SHP77 (cell line): Measurements from ENCODE around the gene SPAG16.
A peak's percentile ranks its signal among the peaks of the same experiment; 100 is the strongest.
"Not testable (repeated sequence)": the region's sequence is repeated elsewhere in the genome, so short reads cannot be mapped to it uniquely, and the experiment has no call there.

ENCODE experiments used
- DNase-seq, 2 experiments: peaks; one replicate each; lab custom pipeline; 2025; lab: John Stamatoyannopoulos, UW

SPAG16 gene

DNA sequence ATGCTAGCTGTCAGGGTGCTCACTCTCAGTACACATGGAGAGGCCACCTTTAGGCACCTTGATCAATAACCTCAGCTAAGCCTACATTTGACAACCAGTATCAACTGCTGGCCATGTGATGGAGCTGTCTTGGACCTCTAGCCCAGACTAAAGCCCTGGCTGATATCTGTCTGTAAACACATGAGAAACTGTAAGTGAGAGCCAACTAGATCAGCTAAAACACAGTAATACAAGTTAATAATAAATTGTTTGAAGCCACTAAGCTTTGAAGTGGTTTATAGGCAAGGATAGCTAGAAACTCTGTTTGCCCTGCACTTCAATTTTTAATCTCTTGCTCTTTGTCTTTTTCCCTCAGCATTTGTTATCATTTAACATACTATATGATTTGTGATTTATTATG lies 407.1 kb downstream of the SPAG16 start:
- DNase-seq: no peak

DNA sequence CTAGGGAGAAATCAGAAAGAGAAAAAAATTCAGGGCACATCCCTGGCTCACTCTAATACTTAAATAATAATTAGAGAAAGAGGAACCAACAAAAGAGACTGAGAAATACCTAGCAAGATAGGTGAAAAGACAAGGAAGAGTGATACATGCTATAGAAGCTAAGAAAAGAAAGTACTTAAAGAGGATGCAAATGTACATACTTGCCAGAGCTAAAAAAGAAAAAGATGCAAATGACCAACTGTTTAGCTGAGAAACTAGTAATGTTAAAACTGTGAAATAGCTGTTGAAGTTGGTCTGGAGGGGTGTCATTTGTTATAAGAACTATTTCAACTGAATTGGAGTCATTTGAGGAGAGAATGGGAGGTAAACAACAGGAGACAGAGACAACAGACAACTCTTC lies 412.2 kb downstream of the SPAG16 start:
- DNase-seq: no peak

DNA sequence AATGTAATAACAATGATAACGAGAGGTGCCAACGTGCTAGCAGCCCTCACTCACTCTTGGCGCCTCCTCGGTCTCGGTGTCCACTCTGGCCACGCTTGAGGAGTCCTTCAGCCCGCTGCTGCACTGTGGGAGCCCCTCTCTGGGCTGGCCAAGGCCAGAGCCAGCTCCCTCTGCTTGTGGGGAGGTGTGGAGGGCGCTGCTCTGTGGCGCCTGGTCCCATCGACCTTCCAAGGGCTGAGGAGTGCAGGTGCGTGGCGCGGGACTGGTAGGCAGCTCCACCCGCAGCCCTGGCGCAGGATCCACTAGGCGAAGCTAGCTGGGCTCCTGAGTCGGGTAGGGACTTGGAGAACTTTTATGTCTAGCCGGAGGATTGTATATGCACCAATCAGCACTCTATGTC lies 417.1 kb downstream of the SPAG16 start:
- not testable (repeated sequence) for DNase-seq

DNA sequence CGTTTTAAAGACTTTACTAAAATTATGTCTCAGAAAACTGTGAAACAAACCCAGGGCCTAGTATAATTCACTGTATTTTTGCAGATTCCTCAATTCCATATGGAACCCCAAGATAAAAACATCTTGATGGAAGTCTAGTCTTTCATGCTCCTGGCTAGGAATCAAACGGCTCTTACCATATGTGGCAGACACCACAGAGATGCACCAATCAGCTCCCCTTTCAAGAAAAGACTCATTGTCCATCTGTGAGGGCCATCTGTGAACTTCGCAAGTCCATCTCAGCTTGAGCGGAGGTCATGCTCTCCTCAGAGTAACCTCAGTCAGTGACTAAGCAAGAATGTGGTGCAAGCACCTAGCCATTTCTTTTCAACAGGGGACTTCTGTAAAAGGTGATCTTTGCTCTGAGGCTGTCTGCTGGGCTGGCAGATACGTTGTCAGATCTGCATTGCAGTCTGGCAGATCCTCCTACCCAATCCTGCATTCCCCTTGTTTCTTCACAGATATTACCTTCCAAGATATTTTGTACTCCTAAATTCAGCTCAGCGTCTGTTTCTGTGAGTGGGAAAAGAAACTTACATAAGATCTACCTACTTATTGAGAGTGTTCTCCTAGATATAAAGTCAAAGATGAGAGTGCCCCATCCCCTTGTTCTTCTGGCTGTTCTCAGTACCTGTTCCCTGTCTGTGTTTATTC lies 419.3 kb downstream of the SPAG16 start:
- DNase-seq: no peak

DNA sequence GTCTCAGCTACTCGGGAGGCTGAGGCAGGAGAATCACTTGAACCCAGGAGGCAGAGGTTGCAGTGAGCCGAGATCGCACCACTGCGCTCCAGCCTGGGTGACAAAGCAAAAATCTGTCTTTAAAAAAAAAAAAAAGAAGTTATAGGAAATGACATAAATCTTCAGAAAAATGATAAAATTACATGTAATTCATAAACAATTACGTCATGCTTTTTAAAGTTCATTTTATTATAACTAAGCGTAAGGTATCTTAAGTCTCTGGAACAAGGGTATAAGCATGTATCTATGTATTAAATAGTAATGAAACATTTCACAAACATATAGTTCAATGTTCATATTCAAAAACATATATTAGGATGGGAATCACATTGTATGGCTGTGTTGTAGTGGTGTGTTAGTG lies 425.9 kb downstream of the SPAG16 start:
- DNase-seq: no peak

DNA sequence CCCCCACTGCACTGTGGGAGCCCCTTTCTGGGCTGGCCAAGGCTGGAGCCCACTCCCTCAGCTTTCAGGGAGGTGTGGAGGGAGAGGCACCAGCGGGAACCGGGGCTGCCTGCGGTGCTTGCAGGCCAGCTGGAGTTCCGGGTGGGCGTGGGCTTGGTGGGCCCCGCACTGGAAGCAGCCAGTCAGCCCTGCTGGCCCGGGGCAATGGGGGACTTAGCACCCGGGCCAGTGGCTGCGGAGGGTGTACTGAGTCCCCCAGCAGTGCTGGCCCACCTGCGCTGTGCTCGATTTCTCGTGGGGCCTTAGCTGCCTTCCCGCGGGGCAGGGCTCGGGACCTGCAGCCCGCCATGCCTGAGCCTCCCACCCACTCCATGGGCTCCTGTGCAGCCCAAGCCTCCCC lies 434.1 kb downstream of the SPAG16 start:
- not testable (repeated sequence) for DNase-seq

- DNase-seq: no peak
Observed at GRCh38 chr2:213722565-213722964, 438.3 kb downstream of the SPAG16 start.

DNA sequence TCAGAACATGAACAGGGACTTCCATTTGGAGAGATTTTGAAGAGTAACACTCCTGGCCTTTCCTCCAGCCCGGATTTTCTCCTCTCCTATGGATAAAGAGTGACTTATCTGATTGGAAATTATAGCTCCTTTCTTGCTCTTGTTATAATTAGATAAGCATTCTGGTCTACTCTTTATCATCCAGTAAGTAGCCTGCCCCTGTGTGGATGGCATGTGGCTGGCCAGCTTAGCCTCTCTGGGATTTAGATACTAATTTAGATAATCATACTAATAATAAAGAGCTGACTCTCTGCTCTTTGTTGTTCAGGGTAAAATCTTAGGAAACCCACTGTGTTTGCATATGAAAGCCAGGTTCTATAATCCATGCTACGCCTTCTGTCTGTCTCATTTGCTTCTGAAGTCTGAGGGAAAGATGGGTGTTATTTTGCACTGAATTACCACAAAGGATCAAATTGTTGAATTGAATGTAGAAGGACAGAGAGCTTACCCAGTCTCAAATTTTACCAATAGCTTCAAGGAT lies 438.8 kb downstream of the SPAG16 start:
- DNase-seq: no peak

DNA sequence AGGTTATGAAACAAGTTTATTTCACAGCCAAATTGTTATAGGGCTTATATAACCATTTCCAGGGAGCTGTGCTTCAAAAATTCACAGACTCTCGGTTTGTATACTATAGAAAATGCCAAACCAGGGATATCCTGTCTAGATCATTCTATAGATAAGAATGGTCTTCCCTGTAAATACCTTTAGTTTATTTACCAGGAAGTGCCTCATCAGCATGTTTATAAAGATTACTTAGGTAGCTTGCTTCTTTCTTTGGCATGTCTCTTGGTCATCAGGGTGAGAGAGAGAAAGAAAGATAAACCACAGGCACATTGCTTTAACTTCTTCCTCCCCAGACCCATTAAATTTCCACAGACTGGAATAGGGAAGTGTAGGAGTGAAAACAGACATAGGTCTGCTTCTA lies 439.4 kb downstream of the SPAG16 start:
- no peak for DNase-seq

- no peak for DNase-seq
Observed at GRCh38 chr2:213726101-213726500, 441.8 kb downstream of the SPAG16 start.

GRCh38 chr2:213733893-213734292 lies 449.6 kb downstream of the SPAG16 start:
- DNase-seq: no peak

GRCh38 chr2:213740453-213740852 lies 456.2 kb downstream of the SPAG16 start:
- no peak for DNase-seq

- no peak for DNase-seq
Observed at GRCh38 chr2:213751446-213751845, 467.2 kb downstream of the SPAG16 start.

DNA sequence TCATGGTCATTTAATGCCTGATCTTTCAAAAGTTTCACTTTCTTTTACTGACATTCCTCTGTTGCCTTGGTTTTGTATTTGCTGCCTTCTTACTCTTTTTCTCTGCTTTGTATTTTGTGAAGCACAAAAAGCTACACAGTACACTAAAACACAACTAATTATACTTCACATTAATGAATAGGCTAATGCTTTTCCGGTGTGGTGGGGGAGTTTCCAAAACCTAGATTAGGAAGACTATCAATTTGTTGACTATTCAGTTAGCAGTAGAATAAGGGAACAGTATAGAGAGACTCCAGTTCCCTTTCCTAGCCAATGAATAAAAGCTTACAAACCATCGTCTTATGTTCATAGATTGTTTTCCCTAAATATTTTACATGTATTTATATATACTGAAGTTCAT lies 468.3 kb downstream of the SPAG16 start:
- no peak for DNase-seq

GRCh38 chr2:213757525-213757924 lies 473.3 kb downstream of the SPAG16 start:
- DNase-seq: no peak

- DNase-seq: no peak
Observed at GRCh38 chr2:213763354-213763753, 479.1 kb downstream of the SPAG16 start.

GRCh38 chr2:213763963-213764362 lies 479.7 kb downstream of the SPAG16 start:
- DNase-seq: no peak

DNA sequence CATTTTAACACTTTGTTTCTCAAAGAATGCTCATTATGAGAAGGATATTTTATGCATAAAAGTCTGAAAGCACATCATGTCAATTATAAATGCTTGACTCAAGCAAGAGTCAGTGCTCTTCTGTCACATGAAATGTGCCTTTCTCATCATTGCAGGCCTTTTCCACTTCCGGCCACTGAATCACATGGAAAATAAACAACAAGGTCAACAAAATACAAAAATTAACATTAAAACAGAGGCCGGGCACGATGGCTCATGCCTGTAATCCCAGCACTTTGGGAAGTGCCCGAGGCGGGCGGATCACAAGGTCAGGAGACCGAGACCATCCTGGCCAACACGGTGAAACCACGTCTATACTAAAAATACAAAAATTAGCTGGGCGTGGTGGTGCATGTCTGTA lies 480.6 kb downstream of the SPAG16 start:
- no peak for DNase-seq

- no peak for DNase-seq
Observed at GRCh38 chr2:213766062-213766461, 481.8 kb downstream of the SPAG16 start.

GRCh38 chr2:213766465-213766901 lies 482.2 kb downstream of the SPAG16 start:
- DNase-seq: no peak

DNA sequence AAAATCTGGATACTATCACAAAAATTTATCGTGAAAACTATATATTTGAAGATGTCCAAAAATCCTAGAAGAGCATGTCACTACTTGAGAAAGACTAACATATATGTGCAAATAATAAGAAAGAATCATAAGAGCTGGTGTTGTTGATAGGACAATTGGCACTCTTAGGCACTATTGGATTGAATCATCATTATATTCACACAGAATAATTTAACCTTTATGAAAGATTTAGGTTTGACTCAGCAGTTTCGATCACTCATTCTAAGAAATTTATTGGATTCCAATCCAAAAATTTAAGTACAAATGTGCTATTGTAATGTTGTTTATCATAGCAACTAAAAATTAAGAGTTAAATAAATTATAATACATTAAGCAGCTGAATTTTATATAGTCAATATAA lies 503.6 kb downstream of the SPAG16 start:
- DNase-seq: no peak

- no peak for DNase-seq
Observed at GRCh38 chr2:213789940-213790339, 505.7 kb downstream of the SPAG16 start.

DNA sequence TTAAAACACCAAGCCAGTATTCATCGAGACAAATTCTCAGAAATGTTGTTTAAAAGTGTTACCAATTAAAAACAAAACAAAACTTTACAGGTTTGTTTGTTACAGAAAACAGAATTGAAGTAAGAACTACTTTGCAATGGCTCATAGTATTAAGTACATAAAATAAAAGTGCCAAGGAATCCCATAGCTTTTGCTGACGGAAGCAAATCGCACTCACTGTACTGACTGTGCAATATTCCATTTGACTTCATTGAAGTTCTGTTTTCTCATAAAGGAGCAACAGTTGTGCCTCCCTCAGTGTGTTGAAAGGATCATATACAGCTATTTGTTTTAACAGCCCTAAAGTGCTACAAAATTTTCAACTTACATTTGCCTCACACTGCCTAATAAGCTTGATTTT lies 507.8 kb downstream of the SPAG16 start:
- no peak for DNase-seq

DNA sequence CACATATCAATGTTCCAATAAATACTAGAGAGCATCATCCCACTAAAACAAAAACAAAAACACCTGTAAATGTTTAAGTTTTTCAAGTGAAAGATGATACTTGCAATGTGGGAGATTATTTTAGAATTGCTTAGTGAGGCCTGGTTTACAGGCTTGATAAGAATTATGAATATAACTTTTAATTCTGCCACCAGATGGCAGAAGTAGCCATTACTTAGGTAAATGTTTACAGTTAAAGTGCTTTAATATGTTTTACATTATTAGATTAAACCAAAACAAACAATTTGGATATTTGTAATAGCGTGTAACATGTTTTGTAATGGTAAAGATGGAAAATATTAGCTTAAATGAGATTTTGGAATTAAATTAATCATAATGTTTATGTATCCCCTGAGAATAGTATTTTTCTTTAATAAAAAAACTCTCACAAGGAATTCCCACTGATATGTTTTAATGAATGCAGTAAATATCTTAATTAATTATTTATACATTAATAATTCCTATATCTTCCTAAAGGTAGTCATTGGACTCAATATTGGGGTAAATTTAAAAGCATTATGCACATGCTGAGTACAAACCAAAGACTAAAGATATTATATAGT lies 522.0 kb downstream of the SPAG16 start:
- peak in 1 of 2 experiments; percentile 3 for DNase-seq
